GM15510 (cell line): ENCODE measurements around the gene TOMM6.
A peak's percentile ranks its signal among the peaks of the same experiment; 100 is the strongest.

Experiments
- POLR2A ChIP-seq: IDR thresholded peaks from 3 replicates; pipeline ENCODE4 v1.6.1; 2011; ENCODE audit warnings: borderline replicate concordance; ENCODE audit not compliant: insufficient read length; ENCODE audit errors: extremely low read depth

TOMM6 gene

DNA sequence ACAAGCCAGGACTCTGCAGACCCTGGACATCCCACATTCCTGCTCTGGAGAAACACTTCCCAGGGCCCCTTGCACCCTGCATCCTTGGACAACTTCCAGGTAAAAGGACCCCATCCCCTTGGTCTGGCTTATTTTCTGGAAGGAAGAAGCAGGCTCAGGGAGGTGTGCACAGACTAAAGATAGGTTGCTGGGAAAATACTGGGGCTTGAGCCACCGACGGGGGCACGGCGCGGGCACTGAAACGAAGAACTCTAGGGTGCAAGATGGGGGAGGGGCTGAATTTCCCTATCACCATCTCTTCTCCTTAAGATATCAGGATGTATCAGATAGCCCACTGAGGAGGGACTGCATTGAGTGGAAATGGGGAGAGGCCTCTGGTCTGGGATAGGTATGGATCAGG, 8.6 kb upstream of the TOMM6 start:
- no peak for TF ChIP-seq POLR2A

DNA sequence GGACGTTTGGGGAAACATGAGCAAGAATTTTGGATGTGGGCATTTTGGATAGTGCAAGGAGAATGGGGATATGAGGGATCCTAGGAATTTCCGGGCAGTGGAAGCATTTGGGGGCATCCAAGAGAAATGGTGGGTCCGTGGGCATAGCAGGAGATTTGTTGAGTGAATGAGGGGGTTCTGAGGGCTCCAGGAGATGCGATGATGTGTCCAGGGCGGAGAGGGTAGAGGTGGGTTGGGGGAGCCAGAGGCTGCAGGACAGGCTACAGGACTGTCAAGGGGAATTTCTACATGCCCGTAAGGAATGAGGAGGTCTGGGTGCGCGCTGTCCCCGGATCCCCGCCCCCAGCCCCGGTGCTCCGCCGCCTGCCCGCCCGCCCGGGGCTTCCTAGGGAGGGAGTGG, 8.2 kb upstream of the TOMM6 start:
- no peak for TF ChIP-seq POLR2A

DNA sequence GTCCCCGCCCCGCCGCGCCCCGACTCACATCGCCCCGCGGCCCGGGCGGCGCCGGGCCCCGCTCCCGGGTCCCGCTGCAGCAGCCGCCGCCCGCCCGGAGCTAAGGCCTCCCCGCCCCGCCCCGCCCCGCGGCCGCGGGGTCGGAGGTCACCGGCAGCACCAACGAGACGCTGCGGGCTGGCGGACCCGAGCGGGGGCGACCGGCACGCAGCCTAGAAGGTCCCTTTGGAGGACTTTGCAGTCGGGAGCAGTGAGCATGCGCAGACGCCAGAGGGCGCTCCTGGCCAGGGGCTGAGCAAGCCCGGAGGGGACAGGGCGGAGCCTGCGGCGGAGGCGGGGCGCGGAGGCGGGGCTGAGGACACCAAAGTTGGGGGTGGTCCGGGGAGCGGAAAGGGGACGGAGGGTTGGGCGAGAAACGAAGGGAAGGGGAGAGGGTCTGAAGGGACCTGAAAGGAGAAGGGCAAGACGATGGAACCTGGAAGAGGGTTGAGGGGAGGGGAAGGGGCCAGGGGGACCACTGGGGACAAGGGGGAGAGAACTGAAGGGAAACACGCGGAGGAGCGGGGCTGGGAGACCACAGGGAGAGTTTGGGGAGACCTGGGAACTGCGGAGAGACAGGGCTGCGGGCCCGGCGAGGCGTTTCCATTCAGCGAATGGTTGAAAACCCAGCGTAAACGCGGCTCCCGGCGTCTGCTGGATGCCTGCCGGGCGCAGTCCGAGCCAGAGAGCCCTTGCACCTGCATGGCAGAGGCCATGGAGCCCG, 7.5 kb upstream of the TOMM6 start, which contains the start of gene FRS3:
TSS of gene FRS3 (minus strand) at position 113 of the 763 bp plus-strand sequence. CDS start 2,913 bp downstream, outside the sequence.
- TF ChIP-seq POLR2A = peak; percentile 59

DNA sequence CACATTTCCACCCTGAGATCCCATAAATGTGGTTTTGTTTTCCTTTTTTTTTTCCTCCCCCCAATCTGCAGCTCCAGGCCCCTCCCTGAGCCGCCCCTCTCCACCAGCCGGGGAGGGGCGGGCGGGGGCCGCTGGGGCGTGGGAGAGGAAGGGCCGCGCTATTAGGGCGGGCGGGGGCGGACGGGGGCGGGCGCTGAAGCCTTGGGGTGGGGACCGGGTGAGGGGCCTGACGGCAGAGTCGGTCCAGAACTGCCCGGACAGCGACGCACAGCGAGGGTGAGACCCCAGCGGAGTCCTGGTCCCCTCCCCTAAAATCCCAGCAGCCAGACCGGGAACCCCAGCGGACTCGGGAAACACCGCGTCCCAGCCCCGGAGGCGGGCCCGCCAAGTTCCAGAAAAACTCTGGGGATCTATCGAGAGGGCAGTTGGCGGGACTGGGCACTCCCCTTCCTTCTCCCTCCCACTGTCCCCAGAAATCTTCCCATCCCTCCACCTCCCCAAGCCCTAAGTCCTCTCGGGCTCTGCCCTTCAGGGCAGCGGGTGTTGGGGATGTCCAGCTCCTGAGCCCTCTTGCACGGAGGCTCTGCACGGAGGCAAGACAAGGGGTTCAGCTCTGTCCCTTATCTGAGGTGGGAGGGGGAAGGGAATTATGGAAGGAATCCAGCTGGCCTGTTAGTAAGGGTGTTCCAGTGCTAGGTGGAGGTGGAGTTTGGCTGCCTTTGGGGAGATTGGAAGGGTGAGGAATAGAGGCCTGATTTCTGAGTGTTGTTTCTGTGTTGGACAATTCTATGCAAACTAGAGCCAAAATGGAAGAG, 6.7 kb upstream of the TOMM6 start, which contains the start of gene PRICKLE4:
TSS of gene PRICKLE4 (plus strand) at position 232 of the 815 bp plus-strand sequence. CDS start 2,692 bp downstream, outside the sequence.
- TF ChIP-seq POLR2A = no peak

DNA sequence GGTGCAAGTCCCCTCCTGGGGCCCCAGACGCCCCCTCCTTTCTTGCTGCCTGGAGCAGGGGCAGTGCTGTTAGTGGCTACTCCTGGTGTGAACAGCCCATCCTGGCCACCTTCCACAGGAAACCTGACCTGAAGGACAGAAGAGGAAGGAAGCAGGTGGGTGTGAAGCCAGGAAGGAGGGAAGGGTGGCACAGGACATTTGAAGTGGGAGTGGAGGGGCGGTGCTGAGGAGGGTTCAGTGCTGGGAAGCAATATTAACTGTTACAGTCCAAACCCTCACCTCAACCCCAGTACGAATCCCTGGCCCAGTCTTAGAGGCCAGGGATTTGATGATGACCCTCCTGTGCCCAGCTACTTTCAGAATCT, 6.1 kb upstream of the TOMM6 start:
- no peak for TF ChIP-seq POLR2A

DNA sequence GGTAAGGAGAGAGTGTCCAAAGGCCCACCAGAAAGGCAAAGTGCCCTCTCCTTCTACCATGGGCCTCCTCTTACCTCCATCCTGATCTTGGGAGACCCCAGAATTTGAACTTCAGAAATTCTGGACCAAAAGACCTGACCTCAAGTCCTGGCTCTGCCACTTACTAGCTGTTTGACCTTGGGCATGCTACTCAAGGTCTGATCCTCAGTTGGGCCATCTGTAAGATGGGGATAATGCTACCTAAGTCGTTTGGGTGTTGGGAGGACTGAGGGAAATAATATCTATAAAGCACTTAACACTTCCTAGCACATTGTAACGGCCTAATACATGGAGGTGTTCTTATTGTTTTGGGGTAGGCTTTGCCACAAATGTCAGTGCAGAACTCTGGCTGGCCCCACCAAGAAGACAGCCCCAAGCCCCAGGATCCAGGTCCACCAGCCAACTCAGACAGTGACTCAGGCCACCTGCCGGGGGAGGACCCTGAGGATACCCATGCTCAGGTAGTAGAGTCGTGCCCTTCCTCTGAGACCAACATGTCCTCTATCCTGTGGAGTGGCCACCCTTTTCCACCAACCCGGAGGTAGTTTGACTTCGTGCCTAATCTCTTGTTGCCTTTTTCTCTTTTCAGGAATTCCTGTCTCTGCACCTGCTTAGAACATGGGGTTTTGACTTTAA, 4.3 kb upstream of the TOMM6 start:
- TF ChIP-seq POLR2A = no peak

DNA sequence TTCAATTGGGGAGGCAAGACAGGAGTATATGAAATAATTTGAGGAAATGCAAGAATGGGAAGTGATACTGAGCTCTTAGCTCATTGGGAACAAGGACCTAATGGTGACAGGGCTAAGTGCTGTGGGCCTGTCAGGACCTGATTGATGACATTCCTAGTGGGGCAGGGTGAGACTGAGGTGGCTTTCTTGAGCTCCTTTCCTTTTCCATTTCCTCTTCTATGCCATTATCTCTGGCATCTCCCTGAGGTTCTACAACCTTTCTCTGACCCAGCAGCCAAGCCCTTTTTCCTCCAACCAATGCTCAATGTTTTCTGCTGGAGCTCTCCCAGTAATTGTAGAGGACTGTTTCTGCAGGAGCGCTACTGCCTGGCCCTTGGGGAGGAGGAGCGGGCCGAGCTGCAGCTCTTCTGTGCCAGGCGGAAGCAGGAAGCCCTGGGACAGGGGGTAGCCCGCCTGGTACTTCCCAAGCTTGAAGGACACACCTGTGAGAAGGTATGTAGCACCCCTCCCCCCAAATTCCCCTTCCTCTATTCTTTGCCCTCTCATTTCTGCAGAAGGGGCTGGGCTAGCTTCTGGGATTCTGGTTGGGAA, 2.8 kb upstream of the TOMM6 start:
- TF ChIP-seq POLR2A = no peak

DNA sequence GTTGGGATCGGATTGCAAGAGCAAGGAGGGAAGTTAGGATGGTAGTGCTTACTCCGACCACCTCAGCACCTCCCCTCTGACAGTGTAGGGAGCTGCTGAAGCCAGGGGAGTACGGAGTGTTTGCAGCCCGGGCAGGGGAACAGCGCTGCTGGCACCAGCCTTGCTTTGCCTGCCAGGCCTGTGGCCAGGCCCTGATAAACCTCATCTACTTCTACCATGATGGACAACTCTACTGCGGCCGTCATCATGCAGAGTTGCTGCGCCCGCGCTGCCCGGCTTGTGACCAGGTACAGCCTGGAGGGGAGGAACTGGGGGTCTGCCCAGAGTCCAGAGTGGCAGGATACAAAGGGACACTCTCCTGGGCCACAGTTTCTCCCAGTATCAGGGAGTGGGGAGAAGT, 2.2 kb upstream of the TOMM6 start:
- no peak for TF ChIP-seq POLR2A

DNA sequence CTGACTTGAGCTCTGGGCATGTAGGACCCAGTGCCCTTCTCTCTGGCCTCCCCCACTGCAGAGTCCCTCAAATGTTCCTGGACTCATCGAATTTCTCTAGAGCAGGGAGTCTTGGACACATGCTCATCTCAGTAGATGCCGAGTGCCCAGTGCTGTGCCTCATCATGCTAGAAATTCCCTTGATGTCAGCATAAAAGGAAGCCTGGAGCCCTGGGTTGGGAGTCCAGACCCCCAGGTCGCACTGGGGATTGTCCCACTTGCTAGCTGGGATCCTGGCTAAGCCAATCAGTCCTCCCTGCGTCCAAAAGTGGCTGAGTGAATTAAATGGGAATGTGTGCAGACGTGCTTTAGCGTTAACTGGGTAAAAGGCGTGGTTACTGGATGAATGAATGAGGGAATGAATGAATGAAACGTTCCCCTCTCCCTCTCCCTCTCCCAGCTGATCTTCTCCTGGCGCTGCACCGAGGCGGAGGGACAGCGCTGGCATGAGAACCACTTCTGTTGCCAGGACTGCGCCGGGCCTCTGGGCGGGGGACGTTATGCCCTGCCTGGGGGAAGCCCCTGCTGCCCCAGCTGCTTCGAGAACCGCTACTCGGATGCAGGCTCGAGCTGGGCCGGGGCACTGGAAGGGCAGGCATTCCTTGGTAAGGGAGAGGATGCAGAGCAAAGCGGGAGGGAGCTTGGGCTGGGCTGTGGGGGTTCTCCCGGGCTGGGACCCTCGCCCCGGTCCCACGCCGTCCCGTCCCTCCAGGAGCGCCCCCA, 1.6 kb upstream of the TOMM6 start:
- no peak for TF ChIP-seq POLR2A

DNA sequence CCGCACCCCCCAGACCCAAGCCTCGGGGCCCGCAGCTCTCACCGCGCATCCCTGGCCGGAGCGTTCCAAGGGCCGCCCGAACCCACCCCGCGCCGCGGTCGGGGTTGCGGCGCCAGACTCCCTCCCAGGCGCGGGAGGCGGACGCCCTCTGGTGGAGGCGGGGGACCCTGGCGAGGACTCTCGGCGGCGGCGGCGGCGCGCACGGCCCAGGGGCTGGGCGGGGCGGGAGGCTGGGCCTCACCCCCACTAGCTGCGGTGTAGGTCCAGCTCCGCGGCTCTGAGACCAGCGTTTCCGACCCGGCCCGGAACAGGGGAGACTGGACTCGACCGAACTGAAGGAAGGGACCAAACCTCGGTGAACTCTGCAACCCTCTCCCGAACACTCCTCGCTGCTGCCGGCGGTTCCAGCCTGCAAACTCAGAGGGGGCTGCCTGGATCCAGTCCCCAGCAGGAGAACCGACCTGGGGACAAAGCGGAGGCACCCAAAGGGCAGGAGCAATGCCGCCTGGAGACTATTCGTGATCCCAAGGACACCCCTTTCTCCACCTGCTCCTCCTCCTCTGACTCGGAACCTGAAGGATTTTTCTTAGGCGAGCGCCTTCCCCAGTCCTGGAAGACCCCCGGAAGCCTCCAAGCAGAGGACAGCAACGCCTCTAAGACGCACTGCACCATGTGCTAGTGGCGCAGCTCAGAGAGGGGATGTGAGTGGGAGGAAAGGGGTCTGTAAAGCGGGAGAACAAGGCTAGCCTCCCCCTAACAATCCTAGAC, 859 bp upstream of the TOMM6 start:
- TF ChIP-seq POLR2A = peak; percentile 42

DNA sequence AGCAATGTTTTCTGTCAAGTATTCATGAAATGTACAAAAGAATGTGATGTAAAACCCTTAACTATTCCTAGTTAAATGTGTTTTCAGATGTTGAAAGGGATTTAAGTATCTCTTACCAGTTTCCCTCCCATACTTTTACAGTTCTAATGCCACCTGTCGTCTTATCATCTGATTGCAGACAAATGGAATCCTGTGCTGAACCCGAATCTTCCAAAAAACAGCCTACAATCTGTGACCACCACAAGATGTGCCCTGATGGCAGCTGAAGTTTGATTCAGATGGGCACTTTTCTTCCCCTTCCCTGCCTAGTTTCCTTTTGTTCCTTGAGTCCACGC, 1.9 kb downstream of the TOMM6 start:
- no peak for TF ChIP-seq POLR2A

DNA sequence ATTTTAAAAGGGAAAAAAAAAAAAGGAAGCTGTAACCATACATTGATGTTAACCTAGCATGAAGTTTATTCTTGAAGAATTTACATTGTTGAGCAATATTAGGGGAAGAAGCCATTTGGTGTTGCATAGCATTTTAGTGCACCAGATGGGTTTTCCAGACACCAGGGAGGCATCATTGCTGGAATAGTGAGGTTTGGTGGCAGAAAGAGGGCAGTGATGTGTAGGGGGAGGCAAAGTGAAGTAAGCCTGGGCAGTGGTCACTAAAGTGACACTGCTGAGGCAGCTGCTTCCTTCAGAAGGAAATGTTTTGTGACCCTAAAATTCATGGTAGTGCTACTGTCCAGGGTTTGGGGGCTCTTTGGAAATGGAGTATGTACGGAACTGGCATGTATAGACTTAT, 2.6 kb downstream of the TOMM6 start:
- TF ChIP-seq POLR2A = no peak

DNA sequence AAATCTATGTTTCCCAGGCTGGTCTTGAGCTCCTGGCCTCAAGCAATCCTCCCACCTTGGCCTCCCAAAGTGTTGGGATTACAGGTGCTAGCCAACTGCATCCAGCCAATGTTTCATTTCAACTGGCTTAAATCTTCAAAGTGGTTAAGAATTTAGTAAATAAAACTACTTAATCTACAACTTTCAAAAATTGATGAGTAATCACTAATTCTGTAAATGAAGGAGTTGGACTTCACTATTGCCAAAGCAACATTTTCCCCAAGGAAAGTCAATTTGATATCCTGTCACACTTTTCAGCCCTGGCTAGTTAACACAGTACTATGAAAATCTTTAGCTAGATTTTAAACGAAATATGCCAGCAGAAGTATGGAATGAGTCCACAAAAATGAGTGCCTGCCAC, 3.8 kb downstream of the TOMM6 start:
- no peak for TF ChIP-seq POLR2A
